ENCODE measurements around the gene FAHD2B.
"Not testable (repeated sequence)": the region's sequence is repeated elsewhere in the genome, so short reads cannot be mapped to it uniquely, and the experiment has no call there.

FAHD2B gene

DNA sequence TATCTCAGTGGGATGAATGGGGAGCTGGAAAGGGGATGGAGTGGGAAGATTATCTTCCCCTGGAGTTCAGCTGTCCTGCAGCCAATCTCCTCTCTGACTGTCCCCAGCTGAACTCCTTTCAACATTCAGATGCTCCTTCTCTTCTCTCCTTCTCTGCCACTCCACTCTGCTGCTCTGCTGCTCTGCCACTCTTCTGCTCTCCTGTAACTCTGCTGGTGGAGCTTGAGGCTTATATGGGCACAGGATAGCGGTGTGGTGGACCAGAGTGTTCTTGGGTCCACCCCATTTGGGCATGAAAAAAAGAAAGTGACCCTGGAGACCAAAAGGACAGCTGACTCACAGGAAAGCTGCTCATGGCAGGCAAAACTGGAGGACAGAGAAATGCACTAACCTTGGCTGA lies 26.6 kb downstream of the FAHD2B start:
- no peak for DNase-seq (ENCODE audit: low read depth in 3 of 3)

DNA sequence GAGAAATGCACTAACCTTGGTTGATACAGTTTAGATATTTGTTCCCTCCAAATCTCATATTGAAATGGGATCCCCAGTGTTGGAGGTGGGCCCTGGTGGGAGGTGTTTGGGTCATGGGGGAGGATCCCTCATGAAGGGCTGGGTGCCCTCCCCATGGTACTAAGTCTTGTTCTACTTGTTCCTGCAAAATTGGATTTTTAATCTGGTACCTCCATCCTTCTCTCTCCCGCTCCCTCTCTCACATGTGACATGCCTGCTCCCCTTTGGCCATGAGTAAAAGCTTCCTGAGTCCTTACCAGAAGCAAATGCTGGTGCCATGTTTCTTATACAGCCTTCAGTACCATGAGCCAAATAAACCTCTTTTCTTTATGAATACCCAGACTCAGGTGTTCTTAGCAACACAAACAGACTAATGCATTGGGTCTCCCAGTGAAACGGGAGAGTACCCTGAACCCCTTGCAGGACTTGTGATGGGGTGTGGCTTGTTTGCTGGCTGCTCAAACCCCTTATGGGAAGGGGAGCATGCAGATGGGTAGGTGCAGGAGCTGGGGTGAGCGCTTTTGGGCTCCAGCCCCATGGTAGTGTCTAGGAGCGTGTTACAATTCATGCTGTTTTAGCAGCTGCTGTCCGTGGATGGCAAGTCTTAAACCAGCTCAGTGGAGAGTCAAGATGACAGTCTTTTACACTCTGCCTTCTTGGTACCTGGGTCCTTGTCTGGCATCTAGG lies 27.2 kb downstream of the FAHD2B start:
- no peak for DNase-seq (ENCODE audit: low read depth in 3 of 3)

DNA sequence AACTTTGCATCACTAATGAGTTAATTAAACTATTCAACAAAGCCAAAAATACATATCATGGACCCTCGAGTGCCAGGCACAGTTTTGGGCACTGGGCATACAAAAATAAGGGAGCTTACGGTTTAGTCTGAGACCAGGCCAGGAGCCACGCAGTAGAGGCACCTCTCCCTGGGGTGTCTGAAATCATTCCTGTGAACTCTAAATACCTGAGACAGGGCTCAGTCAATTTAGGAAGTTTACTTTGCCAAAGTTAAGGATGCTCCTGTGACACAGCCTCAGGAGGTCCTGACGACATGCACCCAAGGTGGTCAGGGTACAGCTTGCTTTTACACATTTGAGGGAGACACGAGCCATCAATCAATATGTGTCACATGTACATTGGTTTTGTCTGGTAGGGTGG lies 28.7 kb downstream of the FAHD2B start:
- not testable (repeated sequence) for DNase-seq (ENCODE audit: low read depth in 3 of 3)

DNA sequence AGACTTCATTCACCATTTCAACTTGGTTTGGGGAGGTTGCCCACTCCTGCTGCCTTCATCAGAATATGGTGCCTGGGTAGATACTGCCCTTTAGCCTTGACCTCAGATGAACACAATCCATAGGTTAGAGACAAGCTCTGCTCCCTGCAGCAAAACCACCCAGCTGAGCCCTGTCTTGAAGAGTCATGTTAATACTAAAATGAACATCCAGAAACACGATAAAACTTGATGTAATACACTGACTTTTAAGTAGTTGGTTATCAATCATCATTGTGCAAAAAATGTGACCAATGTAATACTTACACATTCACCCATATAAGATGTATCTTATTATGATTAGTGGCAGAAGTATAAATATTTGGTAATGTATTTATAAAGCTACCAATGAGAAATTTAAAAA lies 32.7 kb downstream of the FAHD2B start:
- DNase-seq (ENCODE audit: low read depth in 3 of 3): not testable (repeated sequence)

DNA sequence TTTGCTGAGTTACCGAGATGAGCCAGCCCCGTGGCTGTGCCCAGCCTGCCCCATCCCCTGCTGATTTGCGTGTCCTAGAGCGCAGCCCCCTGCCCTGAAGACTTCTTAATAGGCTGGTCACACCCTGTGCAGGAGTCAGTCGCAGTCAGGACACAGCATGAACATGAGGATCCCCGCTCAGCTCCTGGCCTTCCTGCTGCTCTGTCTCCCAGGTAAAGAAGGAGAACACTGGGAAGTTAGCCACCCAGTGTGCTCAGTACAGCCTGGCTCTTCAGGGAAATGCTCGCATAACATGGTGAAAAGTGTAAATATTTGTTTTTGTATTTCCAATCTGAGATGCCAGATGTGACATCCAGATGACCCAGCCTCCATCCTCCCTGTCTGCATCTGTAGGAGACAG lies 34.9 kb downstream of the FAHD2B start:
- not testable (repeated sequence) for DNase-seq (ENCODE audit: low read depth in 3 of 3)

DNA sequence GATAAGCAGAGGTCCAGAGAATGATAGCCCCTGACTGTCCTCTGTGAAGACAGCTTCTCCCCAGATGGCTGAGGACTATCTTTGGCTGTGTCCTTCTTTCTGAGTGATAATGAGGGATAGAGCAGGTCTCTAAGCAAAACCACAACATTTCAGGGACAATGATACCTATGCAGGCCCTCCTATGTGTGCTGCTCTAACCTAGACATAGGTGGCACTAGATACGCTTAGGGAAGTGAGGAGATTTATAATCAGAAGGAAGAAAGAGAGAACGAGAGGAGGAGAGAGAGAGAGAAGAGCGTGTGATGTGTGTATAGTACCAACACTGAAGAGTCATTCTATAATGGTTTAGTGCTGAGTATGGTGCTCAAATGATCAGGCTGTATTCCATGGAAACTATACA lies 38.5 kb downstream of the FAHD2B start:
- DNase-seq (ENCODE audit: low read depth in 3 of 3): not testable (repeated sequence)

DNA sequence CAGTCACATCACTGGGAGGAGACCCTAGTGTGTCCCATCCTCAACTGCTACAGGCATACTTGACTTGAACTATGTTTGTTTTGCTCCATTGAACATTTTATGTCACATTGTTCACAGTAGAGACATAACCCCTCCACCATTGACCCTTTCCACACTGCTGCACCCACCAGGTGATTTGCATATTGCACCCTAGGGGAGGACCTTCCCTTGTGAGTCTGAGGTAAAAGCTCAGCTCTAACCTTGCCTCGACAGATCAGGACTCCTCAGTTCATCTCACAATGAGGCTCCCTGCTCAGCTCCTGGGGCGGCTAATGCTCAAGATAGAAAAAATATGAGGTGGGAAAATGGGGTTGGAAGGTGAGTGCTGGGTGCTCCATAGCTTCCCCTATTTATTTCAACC lies 44.6 kb downstream of the FAHD2B start:
- DNase-seq (ENCODE audit: low read depth in 3 of 3): not testable (repeated sequence)

DNA sequence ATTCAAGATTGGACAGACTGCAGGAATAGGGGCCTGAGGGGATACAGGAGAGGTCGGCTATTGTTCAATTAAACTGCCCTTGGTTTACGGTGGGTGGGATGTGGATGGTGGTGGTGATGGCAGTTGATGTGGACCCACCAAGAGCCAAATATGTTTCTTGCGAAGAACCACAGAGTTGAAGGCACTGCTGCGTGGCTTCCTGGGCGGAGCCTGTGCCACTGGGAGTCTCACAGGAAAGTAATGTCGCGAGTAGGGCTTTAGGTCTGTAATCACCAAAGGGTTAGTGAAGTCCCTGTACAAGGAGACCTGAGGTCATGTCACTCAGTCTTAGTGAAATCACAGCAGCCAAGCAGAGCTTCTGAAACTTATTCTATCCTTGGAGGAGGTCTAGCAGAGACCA lies 46.2 kb downstream of the FAHD2B start:
- DNase-seq (ENCODE audit: low read depth in 3 of 3): not testable (repeated sequence)

DNA sequence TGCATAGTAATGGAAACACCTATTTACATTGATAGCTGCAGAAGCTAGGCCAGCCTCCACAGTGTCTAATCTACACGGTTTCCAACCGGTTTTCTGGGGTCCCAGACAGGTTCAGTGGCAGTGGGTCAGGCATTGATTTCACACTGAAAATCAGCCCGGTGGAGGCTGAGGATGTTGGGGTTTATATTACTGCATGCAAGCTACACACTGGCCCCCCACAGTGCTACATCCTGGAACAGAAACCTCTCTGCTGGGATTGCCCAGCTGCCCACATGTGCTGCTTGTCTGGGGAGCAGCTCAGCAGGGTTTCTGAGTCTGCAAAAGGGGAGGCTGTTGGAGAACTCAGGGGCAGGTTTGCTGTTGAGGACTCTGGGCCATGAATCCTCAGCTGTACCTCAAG lies 48.0 kb downstream of the FAHD2B start:
- not testable (repeated sequence) for DNase-seq (ENCODE audit: low read depth in 3 of 3)

DNA sequence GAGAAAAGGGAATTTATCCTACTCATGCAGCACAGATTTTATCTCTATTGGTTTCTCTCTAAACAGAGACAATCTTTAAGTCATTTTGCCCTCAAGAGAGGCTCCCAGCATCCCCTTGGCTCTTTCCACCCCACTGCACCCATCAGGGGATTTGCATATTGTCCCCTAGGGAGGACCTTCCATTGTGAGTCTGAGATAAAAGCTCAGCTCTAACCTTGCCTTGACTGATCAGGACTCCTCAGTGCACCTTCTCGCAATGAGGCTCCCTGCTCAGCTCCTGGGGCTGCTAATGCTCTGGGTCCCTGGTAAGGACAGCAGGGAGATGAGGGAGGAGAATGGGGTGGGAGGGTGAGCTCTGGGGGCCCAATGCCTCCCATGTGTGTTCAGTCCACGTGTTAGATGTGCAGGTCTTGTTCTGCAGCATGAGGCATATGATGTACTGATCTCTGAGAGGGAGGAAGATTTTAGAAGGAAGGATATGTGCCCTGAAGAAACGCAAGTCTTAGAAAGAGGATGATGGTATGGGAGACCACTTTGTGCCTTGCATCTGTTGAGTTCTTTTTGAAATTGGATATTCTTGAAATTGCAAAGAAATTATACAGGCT lies 48.7 kb downstream of the FAHD2B start:
- not testable (repeated sequence) for DNase-seq (ENCODE audit: low read depth in 3 of 3)

Data from stimulated activated CD4-positive, alpha-beta T cell treated with anti-CD3 and anti-CD28 coated beads, TNF-alpha, amount 100 ng/mL, for 24 hours (primary cell).